Stimulated activated CD4-positive, alpha-beta T cell treated with anti-CD3 and anti-CD28 coated beads, TNF-alpha, amount 100 ng/mL, for 24 hours (primary cell): ENCODE data around the gene IFT57.
A peak's percentile ranks its signal among the peaks of the same experiment; 100 is the strongest.
"Not testable (repeated sequence)": the region's sequence is repeated elsewhere in the genome, so short reads cannot be mapped to it uniquely, and the experiment has no call there.

Experiments used
- DNase-seq, 3 experiments: peaks; one replicate each; pipeline ENCODE4 v3.0.0-alpha.2; 2020; ENCODE audit warnings: low read depth in 3 of 3

IFT57 gene, protein sequence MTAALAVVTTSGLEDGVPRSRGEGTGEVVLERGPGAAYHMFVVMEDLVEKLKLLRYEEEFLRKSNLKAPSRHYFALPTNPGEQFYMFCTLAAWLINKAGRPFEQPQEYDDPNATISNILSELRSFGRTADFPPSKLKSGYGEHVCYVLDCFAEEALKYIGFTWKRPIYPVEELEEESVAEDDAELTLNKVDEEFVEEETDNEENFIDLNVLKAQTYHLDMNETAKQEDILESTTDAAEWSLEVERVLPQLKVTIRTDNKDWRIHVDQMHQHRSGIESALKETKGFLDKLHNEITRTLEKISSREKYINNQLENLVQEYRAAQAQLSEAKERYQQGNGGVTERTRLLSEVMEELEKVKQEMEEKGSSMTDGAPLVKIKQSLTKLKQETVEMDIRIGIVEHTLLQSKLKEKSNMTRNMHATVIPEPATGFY

DNA sequence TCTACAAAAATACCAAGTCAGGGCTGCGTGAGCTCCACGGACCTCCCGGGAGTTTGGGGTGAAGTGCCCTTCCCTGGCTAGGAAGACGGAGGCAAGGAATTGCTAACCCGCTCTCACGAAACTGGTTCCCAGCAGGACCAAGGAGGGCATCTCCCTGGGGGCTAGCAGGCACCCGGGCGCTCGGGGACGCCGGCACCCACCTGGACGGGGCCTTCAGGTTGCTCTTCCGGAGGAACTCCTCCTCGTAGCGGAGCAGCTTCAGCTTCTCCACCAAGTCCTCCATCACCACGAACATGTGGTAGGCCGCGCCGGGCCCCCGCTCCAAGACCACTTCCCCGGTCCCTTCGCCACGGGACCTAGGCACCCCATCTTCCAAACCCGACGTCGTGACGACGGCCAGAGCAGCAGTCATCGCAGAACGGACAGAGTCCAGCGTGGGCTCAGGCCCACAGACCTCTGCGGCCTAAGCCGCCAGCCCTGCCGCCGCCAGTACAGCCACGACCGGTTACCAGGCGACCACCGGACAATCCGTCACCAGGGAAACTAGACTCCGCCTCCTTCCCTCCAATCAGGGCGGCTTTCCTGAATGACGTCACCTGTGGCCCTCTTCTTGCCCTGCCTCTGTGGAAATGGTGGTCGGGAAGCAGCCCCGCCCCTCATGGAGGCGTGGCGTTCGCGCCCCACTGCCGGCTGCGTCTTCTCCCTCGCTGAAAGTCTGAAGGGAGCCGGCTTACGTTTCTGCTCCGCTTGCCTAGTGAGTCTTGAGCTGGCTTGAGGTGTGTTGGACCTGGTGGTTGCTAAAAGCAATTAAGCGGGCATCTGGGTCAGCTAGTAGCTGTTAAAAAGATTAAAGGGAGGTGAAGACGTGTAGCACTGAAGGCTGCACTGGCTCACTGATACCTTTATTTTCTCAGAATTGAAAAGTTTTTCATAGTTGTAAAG, at the start of gene IFT57:
TSS of gene IFT57 (minus strand) at position 514 of the 942 bp plus-strand sequence. CDS start at position 412, 102 bp downstream.
- DNase-seq, result peak; percentile 89 to 93 (median 90)

DNA sequence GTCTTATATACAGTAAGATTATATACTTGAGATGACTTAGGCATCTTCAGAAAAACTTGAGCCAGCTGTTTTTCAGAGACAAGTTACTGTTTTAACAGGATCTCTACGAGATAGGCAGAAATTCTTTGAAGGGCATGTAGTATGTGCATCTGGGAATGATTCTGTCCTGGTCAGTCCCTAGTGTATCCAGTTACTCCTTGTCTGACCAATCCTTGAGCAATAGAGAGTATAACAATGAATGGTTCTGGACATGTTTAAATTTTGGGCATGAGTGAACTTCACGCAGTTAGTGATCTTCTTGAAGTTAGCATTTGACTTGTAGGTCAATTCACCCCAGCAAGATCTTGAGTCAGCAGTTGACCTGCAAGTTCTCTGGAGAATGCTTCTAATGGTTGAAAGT, 49.4 kb upstream of the IFT57 start:
- DNase-seq, result no peak

DNA sequence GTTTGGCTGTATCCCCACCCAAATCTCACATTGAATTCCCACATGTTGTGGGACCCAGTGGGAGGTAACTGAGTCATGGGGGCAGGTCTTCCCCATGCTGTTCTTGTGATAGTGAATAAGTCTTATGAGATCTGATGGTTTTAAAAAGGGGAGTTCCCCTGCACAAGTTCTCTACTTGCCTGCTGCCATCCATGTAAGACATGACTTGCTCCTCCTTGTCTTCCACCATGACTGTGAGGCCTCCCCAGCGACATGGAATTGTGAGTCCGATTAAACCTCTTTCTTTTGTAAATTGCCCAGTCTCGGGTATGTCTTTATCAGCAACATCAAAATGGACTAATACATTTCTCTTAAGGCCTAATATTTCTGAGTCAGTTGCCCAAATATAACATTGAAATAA, 46.0 kb upstream of the IFT57 start:
- not testable (repeated sequence) for DNase-seq

DNA sequence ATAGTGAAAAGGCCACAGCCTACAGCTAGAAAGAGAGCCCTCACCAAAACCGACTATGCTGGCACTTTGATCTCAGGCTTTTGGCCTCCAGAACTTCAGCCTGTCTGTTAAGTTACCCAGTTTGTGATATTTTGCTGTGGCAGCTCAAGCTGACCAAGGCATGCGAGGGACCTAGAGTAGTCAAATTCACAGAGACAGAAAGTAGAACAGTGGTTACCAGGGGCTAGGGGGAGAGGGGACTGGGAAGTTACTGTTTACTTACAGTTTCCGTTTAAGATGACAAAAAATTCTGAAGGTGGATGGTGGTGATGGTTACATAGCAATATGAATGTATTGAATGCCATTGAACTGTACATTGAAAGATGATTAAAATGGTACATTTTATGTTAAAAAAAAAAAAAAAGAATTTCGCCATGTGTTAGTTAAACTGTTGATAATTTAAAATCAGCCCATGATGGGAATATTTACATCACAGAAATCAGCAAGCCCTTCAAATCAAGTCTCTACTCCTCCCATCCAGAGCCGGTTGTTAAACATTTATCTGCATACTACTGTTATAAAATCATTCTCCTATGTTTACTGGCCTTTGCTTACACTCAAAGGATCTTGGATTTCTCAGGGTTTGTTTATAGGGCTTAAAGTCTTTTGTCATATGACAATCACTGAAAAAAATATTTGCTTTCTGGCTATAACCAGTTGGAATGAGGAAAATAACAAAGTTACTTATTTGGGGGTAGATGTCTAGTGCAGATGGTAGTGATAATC, 42.5 kb upstream of the IFT57 start:
- not testable (repeated sequence) for DNase-seq

DNA sequence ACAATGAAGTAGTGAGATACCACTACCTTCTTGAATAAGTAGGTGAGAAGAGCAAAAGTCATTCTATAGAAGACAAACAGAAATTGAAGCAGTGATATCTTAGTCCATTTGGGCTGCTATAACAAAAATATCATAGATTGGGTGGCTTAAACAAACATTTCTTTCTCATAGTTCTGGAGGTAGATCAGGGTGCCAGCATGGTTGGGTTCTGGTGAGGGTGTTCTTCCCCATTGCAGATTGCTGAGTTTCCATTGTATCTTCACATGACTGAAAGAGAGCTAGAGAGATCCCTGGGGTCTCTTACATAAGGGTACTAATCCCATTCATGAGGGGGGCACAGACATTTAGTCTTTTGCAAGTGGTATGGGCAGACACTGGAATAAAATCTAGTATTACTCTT, 32.9 kb upstream of the IFT57 start:
- DNase-seq, result no peak

DNA sequence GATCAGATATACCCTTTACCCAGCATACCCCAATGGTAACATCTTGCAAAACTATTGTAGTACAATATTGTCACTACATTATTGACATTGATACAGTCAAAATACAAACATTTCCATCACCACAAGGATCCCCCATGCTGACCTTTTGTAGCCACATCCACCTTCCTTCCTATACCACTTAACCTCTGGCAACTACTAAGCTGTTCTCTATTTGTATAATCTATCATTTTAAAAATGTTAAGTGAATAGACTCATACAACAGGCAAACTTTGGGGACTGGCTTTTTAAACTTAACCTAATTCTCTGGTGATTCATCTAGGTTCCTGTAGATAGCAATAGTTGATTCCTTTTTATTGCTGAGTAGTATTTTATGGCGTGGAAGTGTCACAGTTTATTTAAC, 29.6 kb upstream of the IFT57 start:
- no peak for DNase-seq

DNA sequence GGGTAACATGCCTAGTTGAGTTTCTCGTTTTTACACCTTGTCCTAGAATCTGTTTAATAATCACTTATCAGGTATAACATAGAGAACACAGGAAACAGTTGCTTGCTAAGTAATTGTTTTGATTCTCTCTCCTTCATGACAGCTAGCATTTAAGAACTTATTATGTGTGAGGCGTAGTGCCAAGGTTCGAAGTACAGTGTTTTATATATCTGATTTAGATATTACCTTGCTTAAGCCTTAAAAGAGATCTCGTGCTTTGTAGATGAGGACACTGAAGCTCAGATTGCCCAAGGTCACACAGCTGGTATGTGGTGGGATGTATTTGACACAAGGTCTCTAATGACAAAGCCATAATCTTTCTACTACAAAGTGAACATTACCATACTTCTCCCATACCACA, 29.0 kb upstream of the IFT57 start:
- DNase-seq, result no peak

DNA sequence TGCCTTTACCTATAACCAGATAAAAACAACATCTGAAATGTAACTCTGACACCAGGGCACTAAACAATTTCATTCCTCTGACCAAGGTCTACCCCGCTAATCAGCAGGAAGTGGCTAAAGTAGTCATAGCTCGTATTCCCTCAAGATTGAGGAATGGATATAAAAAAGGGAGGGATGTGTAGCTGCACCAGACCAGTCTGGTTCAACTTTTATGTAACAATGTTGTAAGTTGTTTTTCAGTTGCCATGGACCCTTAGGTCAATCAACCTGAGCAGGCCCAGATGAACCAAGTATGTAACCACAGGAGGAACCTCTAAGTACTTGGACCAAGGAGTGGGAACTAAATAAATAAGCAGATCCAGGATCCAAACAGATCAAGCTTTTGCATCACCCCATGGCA, 28.4 kb upstream of the IFT57 start:
- DNase-seq, result no peak

DNA sequence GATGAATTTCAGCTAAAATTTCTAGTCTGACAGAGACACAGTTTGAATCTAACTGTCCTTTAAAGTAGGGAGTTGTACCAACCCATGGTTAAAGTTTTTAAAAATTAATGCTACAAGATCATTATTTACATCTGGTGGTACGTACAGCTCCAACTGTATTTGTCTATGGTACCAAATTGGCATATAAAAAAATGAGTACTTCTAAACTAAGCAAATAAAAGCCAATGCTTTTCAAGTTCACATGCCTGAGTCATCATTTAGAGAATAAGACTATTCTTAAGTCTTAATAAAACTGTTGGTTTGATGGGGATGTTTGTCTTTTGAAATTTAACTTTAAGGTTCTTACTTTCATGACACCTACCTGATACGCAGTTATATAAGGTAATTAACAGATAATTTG, 21.0 kb upstream of the IFT57 start:
- no peak for DNase-seq

DNA sequence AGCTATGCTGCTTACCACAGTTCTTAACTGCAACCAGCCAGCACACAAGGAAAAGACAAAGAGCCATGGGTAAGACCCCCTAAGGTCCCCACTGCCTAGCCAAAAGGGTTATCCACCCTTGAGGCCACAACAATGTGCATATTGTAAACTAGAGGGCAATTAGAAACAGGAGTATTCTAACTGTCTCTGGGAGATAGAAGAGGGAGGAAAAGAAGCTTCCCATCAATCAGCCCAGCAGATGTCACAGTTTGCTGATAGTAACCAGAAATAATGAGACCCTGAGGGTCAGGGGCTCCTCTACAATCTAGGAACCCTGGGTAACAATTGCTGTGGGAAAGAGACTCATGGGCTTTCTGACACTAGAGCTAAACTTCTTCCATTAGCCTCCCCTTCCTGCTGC, 20.6 kb upstream of the IFT57 start:
- DNase-seq, result no peak

DNA sequence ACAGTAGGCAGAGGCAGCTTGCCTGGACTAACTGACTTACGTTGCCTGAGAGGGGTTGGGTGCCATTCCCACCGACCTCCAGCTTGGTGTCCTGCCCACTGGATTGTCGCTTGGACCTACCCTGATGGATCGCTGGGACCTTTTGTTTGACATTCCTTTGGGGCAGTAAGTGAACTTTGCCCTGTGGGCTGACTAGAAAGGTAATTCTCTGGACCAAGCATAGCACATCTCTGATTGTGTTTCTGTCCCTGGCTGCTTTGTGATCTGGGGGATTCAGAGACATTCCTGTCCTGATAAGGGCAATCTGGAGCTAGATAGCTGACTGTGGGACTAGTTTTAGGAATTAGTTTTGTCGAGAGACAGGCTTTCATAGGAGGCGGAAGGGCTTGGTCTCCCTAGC, 19.5 kb upstream of the IFT57 start:
- no peak for DNase-seq

DNA sequence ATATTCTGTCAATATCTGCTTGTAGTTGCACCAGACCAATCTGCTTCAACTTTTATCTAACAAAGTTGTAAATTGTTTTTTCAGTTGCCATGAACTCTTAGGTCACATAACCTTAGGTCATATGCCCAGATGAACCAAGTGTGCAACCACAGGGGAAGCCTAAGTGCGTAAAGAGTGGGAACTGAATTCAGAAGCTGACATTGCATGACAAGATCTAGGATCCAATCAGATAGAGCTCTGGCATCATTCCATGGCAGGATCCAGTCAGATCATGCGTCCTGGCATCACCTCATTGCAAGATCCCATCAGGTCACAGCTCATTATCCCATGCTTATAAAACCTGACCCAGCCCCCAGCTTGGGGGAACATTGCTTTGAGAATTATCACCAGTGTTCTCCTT, 18.9 kb upstream of the IFT57 start:
- DNase-seq, result no peak

DNA sequence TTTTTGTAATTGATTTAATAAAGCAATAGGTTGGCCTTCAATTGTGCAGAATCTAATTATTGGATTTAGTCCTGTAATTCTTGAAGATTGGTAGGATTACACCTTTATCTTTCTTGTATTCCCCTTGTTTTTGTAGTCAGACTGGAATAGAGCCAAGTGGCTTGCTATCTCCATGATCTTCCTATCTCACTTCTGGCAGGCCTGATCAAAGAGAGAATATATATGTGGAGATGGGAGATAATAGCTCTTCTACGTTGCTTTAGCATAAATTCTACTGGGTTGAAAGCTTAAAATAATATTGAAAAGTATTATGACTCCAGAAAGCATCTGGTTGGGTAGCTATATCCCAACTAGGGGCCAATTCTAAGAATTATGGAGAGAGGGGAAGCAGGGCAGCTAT, 16.9 kb upstream of the IFT57 start:
- DNase-seq, result no peak

DNA sequence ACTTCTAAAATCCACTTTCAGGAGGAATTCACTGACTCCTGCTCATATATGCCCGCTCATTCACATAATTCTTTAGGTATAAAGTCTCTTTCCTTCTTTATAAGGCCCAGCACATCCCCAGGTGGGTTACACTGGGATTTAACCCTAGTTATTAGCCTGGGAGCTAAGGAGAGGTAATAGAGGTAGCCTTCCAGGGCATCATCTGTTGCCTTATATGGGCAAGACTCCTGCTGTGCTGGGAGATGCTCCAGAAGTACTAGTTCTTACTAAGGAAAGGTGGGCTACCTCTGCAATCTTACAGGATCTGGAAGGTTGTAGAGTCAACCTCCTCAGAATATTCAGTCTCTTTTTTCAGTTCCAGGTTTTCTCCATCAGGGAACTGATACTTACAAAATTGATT, 13.1 kb upstream of the IFT57 start:
- no peak for DNase-seq

DNA sequence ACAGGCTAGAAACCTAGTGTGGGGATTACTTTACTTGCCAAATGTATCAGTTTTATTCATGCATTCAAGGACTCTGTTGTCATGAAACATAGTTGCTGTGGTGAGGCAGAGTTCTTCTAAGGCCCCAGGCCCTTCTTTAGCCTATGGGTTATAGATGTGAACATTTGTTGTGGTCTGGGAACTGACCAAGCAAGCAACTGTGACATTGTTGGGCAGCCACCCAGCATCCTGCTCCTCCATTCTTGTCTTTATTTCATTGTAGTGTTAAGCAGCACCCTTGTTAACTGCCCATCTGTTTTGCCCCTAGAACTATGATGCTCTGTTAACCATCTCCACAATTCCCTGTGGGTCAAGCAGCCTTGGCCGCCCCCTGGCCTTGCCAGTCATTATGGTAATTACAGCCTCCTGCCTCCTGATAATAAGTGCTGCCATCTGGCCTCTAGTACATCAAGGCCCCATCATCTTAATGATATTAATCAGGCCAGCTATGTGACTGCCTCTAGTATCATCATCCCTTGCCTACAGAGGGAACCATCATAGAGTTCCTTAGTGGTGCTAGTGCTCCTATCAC, 12.2 kb upstream of the IFT57 start:
- no peak for DNase-seq

DNA sequence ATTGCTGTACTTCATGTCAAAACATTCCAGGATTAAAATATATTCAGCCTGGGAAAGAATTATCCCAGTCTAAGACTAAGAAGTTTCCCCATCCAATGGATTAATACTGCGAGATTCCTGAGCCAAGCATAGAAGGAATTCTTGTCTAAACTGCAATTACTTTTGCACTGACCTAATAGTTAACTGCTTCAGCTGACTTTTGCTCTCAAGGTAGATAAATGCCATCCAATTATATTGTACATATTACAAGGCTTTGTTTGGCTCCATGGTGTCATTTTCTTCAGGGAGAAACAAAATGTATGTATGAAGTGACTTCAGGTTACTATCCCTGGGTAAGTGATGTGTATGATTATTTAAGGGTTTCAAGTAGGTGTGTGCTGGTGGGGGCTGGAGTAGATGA, 6.1 kb upstream of the IFT57 start:
- no peak for DNase-seq

DNA sequence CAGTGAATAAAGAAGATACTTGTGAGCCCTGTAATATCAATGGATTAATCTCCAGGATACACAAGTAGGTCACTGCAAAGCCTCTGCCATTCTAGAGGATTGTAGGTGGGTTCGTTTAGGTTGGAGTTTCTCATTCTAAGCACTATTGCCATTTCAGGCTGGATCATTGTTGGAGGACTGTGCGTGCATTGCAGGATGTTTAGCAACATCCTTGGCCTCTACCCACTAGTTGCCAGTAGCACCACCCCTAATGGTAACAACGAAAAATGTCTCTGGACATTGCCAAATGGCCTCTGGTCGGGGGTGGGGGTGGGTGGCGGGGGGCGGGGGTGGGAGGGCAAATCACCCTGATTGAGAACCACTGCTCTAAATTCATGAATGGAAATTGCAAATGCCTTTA, 4.9 kb upstream of the IFT57 start:
- DNase-seq, result no peak

DNA sequence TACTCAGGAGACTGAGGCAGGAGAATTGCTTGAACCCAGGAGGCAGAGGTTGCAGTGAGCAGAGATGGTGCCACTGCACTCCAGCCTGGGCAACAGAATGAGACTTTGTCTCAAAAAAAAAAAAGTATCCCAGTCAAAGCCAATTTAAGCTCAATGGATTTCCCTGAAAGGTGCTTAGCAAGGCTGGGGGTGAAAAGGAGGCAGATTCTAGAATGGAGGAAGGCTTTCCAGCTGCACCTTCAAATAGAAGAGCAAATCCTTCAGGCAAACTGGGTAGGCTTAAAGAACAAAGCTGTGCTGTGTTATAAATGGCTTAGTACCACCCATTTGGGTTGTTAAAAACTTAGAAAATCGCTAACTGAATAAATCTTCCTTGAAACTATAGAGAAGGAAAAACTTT, 3.0 kb upstream of the IFT57 start:
- no peak for DNase-seq

DNA sequence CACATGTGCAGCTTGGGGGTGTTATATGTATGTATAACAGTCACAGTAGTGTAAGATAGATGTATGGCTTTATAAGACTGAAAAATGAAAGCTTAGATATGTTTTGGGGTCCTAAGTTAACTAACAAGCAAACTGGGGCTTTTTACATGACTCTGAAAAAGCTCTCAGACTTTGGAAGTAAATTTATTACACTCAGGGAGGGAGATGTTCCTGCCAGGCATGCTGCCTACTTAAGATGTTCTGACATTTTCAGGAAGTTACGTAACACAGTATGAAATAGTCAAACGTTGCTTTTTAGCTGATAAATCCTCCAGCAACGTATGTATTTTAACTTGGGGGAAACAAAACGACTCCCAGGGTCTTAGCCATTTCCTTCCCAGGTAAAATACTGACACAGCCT, 1.7 kb upstream of the IFT57 start:
- no peak for DNase-seq

DNA sequence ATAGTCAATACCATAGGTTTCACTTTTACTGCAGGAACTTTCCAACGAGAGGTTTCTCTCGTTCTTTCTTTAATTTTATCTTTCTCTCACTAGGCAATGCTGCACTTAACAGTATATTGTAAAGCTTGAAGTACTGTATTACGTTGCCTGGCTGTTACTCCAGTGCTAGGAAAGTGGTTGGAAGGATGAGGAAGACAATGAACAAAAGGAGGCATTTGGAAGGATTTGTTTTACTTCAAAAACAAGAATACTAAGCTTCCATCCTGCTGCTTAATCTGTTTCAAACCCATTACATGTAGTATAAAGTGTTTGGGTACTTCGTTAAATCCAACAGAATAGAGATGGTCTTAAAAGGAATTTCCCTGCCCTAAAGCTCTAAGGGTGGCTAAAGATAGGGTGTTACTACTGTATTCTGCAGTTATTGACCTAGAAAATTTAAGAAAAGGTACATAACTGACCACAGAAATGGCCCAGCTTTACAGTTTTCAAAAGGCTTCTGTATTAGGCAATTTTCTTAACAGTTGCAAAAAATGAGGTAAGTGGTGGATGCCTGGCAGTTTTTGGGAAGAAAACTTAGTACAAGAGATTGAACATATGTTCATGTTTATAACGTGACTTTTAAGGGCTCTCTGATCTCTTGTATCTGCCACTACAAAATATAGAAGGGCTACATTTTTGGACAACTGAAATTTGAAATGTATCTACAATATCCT, 785 bp upstream of the IFT57 start:
- no peak for DNase-seq

DNA sequence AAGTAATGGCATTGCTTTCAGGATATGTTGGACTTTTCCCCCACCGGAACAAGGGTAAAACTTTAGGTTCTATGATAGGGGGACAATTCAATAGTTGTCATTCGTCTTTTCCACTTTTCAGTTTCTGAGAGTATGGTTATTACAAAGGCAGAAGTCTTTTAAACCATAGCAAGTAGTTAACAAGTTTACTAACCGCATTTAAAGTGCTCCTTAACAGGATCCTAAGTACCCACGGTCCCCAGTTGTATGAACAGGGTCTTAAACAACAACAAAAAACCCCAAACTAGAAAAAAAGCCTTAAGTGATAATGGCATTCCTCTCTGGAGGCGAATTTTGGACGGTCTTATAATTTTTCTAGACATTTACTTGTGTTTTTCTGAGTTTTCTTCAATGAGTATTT, 831 bp downstream of the IFT57 start:
- no peak for DNase-seq
